Measurements from ENCODE around the gene EBF3.

EBF3 gene

GRCh38 chr10:129942936-129943715 is 20.9 kb downstream of the EBF3 start:
- no peak for DNase-seq

GRCh38 chr10:129942391-129942790 is 21.7 kb downstream of the EBF3 start:
- no peak for DNase-seq

DNA sequence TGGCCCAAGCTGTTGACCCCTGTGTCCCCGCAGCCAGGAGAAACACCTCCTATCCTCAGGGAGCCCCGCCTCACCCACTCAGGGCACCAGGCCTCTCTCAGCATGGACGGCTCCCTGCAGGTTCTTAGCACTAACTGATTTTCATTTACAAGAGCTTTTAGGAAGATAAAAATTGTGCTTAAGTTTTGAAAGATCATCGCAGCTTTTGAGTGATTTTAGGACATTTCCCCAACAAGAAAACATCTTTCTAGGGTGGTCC is 22.1 kb downstream of the EBF3 start:
- no peak for DNase-seq

DNA sequence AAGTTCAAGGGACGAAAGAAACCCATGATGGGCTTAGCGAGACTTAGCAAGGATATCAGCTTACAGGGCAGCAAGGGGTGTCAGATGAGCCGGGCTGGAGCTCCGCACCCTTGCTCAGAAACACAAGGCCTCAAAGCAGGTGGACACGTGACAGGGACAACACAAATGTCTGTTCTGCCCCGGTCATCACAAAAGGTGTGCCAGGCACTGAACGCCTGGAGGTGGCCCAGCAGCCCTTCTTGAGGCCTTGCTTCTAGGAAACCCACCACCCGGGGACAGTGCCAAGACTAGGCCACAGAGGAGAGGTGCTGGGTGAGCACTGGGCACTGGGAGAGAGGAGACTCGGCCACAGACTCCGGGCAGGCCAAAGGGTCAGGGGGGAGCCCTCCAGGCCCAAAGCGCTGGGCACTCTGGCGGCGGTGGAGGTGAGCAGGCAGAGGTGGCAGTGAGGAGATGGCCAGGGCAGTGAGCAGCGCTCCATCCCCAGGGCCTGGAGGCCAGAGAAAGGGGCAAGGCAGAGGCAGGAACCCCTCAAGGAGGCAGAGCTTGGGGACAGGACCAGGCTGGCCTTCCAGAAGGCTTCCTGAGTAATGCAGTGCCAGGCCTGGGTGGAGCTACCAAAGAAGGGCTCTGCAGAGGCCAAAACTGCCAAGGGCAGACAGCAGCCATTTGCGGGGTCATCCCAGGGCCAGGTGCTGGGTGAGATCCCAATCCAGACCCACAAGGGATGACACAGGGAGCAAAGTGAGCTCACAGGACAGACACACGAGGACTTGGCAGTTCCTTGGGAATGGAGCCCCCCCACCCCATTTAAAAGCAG is 22.7 kb downstream of the EBF3 start:
- DNase-seq, result no peak

GRCh38 chr10:129940617-129941198 is 23.4 kb downstream of the EBF3 start:
- no peak for DNase-seq

DNA sequence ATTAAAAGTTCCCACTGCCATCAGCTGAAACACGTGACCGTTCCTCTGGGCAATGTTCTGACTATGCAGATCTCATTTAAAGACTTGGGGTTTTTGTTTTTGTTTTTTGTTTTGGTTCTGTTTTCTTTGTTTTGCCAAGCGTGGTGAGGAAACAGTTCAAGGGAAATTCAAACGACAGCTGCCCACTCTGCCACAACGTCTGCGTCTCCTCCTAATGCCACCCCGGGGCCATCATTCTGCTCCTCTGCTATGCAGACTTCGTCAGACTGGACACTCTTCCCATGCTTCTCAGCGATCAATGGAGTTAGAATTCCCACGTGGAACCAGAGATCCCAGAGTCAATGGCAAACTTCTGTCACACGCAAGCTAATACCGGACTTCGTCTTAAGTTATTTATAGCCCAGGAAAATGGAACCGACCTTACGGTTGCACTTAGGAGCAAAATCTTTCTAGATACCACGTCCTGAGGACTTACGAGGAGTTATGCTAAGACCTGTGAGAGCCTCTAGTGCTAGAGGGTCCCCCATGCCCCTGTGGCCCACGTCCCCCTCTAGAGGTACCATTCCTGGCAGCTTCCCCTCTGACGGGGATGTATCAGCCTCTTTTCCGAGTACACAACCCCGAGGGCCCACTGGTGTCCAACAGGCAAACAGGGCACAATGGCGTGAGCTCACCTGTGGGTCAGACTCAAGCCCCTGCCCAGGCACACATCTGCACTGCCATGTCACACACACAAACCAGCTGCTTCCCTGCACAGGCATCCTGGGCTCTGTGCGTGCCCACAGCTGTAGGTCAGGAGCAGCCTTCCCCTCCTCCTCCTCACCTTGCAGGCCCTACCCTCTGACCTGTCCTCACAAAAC is 24.4 kb downstream of the EBF3 start:
- DNase-seq, result no peak

DNA sequence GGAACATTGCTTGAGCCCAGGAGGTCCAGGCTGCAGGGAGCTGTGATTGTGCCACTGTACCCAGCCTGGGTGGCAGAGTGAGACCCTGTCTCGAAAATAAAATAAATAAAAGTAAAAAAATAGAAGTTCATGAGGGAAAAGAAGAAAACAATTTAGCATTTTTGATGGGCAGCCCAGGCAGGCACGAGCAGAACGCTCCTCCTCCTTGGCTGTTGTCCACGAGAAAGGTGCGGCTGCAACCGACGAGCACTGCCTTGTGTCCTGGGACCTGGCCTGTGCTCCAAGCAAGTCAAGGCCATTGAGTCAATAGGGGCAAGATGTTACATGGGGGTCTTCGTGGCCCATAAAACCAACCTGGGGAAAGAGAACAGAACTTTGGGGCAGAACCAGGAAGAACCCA is 25.6 kb downstream of the EBF3 start:
- no peak for DNase-seq

- DNase-seq, result no peak
Observed at GRCh38 chr10:129937351-129937751, 26.7 kb downstream of the EBF3 start.

GRCh38 chr10:129936923-129937300 is 27.2 kb downstream of the EBF3 start:
- DNase-seq, result no peak

- no peak for DNase-seq
Observed at GRCh38 chr10:129936266-129936922, 27.7 kb downstream of the EBF3 start.

DNA sequence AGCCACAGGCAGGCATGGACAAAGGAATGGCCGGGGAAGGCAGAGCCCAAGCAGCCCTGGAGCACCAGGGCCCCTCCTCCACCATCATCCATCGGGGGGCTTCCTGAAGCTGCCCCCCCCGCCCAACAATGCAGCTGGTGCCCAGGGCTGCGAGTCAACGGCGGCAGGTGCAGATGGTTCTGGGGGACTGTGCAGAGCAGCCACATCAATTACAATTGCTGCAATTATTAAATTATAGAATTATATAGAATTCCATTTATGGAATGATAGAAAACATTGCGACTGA is 28.3 kb downstream of the EBF3 start:
- DNase-seq, result no peak

- DNase-seq, result no peak
Observed at GRCh38 chr10:129935102-129935866, 28.8 kb downstream of the EBF3 start.

DNA sequence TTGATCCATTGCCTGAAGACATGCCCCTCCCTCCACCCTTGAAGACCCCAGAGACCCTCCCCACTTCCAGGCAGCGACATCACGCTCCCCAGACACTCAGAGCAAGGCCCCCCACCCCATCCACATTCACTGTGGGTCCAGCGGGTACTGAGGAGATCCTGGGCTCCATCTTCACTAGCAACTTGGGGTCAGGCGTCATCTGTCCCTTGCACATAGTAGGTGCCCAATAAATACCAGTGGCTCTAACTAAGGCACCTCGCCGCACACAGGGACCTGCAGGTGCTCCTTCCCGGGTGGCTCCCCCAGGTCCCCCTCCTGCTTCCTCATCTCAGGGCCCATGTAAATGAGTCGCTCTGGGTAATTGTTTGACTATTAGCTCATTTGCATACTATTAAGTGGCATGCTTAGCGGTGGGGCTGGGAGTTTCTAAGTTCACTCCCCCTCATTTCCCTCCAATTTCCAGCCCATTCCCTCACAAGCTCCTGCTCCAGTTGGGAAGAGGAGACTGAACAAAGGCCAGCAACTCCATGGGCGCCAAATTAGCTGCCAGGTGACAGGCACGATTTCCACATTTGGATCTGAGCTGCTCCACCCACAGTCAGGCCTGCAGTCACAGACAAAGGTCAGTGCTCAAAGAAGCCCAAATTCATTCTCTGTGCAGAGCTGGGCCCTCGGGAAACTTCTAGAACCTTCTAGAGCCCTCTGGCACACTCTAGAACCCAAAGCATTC is 29.7 kb downstream of the EBF3 start:
- no peak for DNase-seq

DNA sequence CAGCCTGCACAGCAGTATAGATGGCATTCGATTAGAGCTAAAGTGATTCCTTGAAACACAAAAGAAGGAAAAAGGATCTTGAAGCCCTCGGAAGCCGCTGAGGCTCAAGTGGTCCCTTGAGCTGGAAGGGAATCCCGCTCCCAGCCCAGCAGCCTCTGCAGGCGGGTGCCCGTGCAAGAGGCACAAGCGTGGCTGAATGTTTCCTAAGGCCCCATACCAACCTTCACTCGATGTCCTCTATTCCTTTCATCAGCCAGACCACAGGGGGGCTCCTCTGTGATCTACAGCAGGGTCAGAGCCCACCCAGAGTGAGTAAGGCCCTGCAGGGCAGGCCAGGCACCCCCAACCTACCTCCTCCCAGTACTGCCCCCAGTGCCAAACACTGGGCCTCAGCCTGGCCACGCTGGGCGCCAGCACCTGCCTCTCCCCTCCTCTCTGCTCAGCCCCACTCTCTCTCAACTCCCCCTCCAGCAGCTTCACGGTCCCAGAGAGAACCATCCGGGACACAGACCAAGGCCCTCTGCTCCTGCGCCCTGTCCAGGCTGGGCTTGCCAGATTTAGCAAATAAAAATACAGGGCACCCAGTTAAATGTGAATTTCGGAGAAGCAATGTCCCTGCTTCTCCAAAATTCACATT is 30.5 kb downstream of the EBF3 start:
- no peak for DNase-seq

- no peak for DNase-seq
Observed at GRCh38 chr10:129932751-129933433, 31.2 kb downstream of the EBF3 start.

- DNase-seq, result no peak
Observed at GRCh38 chr10:129932182-129932581, 31.9 kb downstream of the EBF3 start.

DNA sequence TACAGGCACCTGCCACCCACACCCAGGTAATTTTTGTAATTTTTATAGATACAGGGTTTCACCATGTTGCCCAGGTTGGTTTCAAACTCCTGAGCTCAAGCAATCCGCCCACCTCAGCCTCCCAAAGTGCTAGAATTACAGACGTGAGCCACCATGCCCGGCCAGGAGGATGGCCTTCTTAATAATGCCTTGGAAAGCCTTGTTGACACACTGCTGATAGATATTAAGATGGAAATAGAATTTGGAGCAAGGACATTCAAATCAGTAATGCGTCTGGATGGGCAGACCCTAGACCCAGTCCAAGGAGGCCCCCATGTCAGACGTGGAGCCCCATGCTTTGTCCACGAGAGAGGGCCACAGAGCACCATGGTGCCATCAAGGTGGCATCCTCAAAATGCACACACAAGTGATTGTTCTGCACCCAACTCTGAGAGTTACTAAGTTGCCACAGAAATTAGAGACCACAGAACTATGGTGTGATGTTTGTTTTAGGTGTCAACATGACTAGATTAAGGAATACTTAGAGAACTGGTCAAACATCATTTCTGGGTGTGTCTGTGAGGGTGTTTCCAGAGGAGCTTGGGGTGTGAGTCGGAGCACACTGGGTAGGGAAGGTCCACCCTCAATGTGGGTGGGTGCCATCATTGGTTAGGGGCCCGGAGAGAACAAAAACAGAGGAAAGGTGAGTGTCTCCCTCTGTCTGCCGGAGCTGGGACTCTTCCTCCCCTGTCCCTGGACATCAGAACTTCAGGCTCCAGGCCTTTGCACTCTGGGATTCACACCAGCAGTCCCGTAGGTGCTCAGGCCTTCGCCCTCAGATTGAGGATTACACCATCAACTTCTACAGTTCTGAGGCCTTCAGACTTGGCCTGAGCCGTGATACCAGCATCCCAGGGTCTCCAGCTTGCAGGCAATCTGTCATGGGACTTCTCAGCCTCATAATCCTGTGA is 34.5 kb downstream of the EBF3 start:
- DNase-seq, result no peak

- DNase-seq, result no peak
Observed at GRCh38 chr10:129927351-129928120, 36.5 kb downstream of the EBF3 start.

All from CD4-positive, alpha-beta T cell treated with Interleukin-4 for 4 hours (primary cell).